ENCODE measurements around the gene SYCN.

DNA sequence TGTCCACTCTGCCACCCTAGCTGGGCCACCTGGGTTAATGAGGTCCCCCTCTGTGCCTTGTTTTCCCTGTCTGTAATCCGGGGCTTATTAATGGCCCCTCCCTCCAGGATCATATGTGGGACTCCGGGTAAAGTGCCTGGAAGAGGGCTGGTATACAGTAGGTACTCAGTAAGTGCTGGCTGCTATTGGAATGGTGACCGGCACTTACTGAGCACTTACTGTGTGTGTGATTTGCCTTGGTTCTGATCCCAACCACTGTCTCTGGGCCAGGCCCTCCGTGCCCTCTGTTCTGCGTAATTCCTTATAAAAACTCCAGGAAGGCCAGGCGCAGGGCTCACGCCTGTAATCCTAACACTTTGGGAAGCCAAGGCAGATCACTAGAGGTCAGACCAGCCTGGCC is 38.2 kb downstream of the SYCN start:
- no peak for TF ChIP-seq POLR2A (IDR thresholded peaks at IDR 0.05; ENCODE audit: control extremely low read depth in 1 of 2, low read depth in 2 of 2, low read length in 2 of 2)
- no peak for TF ChIP-seq POLR2AphosphoS5 (IDR thresholded peaks at IDR 0.05; ENCODE audit: low read depth, low read length)
- no peak for TF ChIP-seq CTCF (IDR thresholded peaks at IDR 0.05; ENCODE audit: control extremely low read depth in 1 of 3, insufficient read depth in 1 of 3, low read depth in 1 of 3, low read length in 3 of 3)
- TF ChIP-seq YY1 (IDR thresholded peaks at IDR 0.05; ENCODE audit: low read depth, low read length): no peak
- no peak for TF ChIP-seq GABPA (IDR thresholded peaks at IDR 0.05; ENCODE audit: borderline replicate concordance, insufficient read depth, low read length)
- TF ChIP-seq TEAD4 (IDR thresholded peaks at IDR 0.05; ENCODE audit: low read depth, low read length): no peak

All from H1 (cell line).